Stimulated activated naive CD4-positive, alpha-beta T cell treated with Interleukin-2 at 50 U/mL for 16 hours (primary cell): ENCODE results near the gene THSD4.

Experiments
- DNase-seq: peaks from one replicate; lab custom pipeline; 2025; lab: John Stamatoyannopoulos, UW

Gene THSD4

DNA sequence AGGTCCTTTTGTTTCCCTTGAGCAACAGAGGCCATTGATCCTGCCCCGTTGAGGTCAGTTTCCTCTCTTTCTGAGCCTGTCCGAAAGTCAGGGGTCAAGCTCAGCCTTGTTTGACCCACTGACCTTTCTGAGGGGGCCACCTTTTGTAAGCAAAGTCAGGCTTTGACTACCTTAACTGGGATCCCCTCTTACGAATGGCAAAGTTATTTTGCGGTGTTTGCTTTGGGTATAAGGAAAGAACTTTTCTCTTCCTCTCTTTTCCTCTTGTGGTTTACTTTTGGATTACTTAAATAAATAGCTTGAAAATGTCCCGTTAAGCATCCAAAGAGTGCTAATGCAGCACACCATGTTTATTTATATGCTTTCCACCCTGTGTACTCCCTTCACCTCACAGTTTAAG is 340.6 kb downstream of the THSD4 start:
- no peak for DNase-seq

DNA sequence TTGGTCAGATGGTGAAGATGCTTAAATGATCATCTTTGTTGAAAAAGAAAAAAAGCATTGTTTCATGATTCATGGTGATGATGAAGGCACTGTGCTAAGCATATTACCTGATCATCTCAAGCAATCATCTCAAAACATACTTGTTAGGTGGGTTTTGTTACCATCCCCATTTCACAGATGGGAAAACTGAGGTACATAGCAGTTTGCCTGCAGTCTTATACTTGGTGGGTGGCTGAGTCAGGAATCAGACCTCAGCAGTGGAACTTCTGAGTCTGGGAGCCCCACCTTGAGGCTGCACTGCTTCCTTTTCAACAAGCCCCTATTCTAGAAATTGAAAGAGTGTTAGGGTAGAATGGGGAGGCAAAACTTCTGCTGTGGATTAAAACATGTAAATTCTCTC is 341.1 kb downstream of the THSD4 start:
- DNase-seq = no peak

DNA sequence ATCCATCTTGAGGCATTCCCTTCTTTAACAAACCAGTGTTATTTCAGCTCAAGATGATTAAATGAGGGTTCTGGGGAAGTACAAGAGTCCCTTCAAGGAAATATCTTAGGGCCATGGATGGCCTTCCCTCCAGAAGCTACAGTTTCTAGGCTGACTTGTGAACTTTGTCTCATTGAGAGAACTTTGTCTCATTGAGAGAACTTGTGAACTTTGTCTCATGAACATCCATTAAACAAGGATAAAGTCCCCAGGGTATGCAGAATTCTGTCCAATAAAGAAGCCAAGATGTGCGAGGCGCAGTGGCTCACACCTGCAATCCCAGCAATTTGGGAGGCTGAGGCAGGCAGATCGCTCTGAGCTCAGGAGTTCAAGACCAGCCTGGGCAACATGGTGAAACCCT is 341.5 kb downstream of the THSD4 start:
- no peak for DNase-seq

DNA sequence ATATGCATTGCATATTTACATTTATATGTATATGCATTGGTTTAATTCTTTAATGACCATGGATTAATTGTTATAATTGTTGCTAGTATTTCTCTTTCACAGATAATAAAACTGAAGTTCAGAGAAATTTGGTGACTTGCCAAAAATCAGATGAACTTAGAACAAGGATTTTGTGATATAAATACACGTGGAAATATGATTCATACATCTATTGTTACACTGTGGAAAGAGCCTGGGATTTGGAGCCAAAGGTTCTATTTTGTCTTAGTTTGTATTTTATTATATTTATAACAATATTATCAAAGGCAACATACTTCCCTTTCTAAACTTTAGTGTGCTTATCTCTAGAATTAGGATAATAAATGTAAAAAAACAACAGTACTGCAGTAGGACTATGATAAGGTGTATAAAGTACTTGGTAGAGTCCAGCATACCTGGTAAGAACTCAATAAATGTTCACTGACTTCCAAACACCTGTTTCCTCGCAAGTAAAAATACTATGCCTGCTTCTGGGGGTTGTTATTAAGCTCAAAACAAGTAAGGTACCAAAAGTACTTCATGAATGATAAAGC is 342.9 kb downstream of the THSD4 start:
- no peak for DNase-seq

DNA sequence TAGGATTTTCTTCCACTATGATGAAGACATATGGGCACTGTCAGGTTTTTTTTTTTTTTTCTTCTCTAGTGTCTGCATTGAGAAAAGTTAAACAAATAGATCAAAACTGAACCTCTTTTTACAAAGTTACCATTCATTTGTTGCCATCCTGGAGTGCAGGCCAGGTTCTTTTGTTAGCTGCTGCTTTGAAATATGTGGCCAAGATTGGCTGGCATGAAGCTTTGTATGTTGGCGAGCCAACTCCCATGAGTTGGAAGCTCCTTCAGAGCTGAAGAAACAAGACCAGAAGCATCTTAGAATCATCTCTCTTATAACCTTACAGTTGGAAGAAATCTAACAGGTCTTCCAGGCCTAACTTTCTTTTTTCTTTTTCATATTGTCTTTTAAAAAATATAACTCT is 346.5 kb downstream of the THSD4 start:
- DNase-seq = no peak

DNA sequence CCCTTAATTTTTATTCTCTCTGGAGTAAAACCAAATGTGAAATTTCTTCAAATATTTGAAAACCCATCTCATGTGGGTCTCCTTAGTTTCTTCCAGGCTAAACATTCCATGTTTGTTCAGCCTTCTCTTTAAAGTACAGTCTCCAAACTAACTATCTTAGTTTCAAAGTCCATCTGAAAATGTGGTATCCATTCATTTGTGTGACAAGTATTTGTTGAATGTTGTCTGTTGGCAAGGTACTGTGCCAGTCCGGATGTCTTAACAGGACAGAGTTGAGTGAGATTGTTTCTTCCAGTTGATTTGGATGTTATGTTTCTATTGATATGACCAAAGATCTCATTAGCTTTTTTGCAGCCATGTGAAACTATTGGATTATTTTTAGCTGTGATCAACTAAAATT is 347.4 kb downstream of the THSD4 start:
- DNase-seq = no peak

DNA sequence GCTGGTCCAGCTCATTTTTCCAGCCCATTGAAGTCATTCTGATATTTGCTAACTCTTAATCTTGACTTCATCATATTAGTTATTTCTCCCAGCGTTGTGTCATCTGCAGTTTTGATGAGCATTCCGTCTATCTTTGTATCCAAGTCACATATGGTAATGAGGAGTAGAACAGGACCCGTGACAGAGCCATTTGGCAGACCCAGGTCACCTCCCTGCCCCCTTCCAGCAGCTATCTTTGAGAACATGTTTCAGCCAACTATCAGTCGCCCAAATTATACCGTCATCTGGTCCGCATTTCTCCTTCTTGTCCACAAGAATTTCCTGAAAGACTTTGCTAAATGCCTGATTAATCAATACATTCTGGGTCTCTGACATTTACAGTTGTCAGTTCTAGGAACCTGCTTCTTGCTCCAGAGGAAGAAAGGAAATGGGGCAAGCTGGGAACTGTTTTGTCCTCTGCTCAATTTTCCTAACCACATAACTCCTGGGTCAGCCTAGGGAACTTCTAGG is 347.9 kb downstream of the THSD4 start:
- no peak for DNase-seq

DNA sequence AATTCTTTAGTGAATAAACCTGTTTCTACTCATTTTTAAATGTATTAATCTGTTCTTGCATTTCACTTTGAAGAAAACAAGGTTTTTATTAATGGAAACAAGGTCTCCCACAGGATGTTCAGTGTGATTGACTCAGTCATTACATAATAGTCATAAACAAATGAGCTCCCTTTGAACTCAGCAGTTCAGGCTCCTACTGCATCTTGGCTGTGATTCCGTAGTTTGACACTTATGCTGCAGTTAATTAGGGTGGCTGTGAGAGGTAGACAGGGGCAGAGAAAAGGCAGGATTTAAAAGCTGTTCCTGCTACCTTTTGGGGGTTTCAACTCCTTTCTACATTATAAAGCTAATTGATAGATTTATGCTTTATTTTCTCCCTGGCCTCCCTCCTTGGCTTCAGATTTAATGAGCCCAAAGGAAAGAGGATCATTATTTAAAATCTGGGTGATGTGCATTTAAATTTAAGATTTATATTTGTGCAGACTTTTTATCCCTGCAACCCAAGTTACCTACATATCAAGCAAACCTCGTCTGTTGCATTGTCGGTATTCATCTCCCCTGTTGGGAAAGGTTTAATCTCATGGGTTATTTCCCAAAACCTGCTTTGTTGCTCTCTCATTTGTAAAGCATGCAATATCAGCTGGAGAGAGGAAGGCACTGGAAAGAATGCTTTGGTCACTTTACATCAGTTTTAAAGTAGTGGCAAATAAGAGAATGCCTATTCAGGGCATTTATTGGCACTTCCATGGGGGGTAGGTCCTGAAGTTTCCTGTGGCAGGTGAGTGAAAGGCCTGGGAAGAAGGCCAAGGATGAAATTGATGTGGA is 350.1 kb downstream of the THSD4 start:
- DNase-seq = no peak

DNA sequence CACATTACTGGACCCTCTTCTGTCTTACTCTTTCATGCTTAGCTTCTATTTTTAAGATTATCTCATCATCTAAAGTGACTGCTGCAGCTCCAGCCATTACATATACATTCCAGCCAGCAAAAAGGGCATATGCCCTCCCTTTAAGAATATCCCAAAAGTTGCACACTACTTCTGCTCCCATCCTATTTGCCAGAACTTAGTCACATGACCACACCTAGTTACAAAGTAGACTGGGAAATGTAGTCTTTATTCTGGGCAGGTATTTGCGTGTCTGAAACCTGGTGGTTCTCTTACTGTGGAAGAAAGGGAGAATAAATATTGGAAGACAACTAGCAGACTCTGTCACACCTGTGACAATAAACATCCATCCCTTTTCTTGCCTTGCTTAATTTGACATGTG is 353.4 kb downstream of the THSD4 start:
- no peak for DNase-seq

DNA sequence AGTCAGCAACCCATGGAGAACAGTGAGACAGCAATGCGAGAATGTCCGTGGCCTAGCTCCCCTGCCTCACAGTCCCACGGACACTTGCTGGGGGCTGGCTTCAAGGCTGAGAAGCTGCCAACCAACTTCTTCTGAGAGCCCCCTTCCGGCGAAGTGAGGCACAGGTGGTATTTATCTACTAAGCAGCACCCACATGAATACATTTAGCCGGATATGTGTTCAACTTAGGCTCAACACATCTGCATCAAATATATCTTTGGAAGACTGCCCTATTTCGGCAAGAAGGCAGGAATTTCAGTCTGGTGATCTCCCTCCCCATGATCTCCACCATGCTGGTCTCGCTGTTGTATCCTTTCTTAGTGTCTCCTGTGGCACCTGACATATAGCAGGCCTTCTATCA is 354.1 kb downstream of the THSD4 start:
- no peak for DNase-seq

DNA sequence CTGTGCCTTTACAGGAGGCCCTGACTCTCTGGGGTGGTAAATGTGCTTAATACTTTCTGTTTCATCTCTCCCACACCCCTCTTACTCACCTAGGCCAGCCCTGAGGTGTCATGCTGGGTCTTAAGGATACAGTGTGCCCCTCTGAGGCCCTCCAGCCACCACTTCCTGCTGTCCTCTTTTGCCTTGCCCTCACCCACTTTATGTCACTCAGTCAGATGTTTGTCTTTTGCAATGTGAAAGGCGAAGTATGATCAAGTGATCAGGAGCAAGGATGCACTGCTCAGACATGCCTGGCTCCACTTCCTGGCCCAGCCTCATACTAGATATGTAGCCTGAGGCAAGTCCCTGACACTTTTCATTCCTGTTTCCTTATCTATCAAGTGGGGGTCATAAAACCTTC is 356.1 kb downstream of the THSD4 start:
- no peak for DNase-seq

DNA sequence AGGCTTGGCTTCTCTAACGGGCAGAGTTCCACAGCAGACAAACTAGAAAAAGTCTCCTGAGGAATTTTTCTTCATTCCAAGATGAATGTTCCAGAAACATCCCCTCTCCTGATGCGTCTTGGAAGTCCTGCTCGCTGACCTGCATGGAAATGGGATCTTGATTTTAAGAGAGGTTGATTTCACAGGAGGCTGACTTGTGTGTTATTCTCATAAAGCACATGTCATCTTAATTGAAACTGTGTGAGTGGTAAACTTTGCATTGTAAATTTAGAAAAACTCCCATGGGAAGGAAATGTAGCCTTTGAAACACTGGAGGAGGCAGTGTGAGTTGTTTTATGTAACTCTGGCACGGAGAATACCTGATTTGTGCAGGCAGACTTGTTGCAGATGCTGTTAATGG is 357.3 kb downstream of the THSD4 start:
- DNase-seq = no peak

DNA sequence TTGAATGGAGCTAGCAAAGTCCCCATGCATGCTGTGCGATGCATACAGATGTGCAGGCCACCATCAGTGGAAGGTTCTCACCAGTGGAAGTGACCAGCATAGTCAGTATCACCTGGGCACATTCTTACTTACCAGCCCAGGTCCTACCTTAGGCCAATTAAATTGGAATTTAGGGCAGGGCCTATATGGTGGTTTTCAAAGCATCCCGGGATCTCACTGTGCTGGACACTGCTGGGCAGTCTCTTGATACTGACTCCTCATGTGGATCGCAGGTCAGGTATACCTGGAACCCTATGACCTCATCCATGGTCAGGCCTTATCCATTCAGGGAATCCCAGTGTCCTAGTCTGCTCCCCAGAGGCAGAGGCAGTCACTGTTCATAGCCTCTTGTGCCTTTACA is 358.5 kb downstream of the THSD4 start:
- no peak for DNase-seq

DNA sequence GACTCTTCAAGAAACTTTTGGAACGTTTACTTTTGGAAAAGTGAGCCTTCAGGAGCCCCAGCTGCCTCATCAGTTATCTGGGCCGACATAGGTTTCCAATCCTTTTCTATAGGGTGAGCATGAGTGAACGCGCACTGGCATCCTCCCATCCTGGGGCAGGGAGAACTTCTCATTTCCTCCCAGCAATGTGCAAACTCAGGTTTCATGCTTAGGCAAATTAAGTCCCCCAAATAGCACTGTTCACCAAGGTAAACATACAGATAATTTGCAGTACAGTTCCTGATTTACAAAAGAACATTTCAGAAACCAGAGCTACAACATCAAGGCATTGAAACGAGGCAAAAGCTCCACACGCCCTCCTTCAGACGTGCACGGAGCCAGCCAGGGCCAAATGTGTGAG is 361.6 kb downstream of the THSD4 start:
- no peak for DNase-seq

DNA sequence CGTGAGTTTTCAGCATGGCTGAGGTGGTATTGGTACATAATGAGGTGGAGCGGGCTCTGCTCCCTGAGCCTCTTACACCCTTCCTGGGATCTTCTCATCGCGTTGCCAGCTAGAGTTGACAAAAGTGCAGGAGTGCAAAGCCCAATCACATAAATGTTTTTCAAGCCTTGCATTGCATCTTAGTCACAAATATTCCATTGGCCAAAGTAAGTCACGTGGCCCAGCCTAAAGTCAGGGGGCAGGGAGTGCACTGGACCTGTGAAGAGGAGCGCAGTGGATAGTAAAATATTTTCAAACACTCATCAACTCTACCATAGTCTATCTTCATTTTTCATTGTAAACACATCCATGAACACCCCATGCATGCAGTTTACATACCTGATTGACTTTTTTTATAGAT is 365.3 kb downstream of the THSD4 start:
- no peak for DNase-seq

DNA sequence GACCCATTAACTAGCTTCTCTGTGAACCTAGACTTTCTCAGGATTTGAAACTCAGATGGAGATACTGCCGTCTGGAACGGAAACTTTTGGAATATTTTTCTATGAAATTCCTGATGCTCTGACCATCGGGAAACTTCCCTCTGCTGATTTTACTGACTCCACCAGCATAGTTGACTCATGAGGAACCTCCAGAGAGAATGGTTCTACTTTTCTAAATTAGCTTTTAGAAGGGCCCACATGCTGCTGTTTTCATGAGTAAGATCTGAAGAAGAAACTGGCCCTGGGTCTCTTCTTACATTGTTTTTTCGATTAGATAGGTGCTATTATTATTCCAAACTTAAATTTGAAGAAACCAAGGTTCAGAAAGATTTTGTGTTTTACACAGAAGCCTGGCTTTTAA is 368.8 kb downstream of the THSD4 start:
- DNase-seq = no peak

DNA sequence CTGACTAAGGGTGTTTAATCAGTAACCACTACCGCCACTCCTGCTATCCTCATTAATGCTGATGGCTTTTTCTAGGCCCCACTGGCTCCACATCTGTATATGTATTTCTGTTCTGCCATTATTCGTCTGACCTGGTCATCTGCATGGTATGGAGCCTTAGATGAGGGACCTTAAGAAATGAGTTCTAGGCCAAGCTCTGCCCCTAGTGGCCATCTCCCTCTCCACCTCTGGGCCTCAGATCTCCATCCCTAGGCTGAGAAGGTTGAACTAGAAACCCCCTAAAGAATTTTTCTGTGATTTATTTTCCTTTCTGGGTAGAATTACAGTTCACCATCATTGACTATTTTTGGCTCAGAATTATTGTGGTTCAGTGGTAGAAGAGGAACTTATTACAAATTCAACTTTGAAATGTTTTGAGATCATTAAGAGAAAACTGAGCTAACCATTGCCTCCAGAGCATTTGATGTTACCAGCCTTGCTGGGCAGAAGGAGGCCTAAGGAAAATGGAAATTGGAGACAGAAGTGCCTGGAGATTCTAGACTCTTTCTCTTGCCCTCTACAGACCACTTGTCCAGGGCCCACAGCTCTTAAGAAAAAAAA is 369.9 kb downstream of the THSD4 start:
- no peak for DNase-seq

DNA sequence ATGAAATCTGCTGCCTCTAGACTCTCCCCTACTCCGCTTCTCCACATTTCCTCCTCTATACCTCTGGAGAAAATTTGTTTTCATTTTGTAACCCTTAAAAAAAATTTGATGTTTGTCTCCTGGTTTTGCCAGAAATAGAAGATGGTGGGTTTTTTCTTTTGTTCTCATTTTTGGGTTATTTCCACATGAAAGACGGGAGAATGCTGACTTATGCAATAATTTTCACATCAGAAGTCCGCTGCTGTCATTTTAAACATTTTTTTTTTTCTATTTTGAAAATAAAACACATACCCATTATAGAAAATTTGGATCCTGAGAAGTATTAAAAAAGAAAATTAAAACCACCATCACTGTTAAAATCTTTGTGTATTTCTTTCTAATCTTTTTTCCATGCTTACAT is 374.3 kb downstream of the THSD4 start:
- no peak for DNase-seq

DNA sequence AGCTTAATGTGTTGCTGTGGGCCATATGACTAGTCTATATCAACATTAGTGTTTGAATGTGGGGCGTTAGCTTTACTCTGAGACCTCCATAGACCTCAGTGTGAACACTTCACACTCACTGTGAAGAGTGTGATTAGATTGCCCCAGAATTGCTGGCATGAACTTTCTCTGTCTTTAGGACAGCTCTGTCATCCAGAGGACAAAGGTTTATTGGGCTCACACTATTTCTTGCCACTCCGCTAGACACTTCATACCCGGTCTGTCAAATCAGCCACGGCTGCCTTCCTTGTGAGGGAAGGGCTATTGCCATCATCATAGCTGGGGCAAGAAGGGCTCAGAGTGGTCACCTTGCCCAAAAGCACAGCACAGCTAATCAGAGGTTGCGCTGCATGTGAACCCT is 378.3 kb downstream of the THSD4 start:
- no peak for DNase-seq

DNA sequence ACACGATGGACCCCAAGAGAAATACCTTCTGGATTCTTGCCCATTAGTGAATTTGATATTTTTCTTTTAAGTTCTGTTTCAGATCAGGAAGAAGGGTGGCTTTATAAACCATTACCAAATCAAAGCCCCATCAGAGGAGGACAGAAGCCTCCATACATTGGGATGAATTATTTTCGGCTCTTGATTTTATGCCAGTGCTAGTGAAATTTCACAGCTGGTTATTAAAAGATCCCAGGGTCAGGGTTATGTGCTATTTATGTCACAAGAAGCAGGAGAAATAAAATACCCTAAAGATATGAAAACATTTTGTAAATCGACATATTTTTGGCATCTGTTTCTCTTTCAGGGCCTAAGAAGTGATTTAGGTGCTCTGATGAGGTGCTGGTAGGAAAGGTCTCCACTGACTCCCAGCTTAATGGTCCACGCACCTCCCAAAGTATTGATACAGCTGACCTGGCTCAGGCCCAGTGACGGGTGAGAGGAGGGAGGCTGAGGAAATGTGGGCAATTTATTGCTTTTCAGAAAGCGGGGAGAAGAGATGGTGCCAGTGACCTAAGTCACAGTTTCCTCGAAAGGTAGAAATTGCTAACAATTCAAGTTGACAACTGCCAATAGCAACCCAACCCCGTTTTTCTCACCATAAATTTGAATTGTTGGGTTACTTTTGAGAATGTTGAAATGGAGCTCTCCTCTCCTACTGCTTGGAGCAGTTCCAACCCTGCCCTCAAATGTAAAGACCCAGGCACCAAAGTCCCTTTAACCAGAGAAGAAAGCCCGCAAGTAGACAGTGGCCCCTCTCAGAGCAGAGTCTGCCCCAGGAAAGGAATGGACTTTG is 379.5 kb downstream of the THSD4 start:
- DNase-seq = no peak

DNA sequence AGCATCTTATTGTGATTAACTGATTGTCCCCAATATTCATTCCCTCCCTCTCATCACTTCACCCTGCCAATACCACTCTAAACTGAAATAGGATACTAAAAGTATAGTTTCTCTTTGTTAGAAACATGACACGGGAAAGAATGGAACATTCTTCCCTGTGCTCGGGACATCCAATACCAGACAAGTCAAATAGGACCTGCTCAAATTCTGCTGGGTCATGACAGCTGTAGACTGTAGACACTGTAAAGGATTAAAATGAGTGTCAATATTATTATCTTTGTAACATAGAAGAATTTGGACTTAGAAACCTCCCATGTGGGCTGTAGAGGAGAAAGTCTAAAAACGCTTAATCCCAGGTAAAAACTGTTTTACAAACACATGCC is 380.1 kb downstream of the THSD4 start:
- no peak for DNase-seq

DNA sequence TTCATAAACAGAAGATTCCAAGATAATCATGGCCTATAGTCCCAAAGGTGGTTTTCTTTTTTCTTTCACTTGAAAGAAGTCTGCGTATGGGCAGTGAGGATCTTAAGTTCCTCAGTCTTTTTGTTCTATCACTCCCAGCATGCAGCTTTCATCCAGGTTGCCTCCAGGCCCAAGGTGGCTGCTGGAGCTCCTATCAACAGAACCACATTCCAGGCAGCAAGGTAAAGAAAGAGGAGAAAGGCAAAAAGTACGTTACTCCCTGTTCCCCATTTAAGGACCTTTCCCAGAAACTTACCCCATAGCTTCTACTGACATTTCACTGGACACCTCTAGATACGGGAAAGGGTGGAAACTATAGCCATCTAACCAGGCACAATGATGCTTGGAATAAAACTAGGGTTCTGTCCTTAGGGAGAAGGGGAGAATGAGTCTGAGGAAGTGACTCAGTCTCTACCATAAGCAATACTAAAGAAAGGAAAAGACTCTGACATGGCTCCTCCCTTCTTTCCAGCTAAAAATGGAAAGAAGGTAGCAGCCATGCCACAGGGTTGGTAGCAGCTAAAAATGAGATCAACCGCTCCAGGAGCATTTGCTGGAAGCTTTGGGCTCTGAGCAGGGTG is 381.2 kb downstream of the THSD4 start:
- DNase-seq = no peak
